CD4-positive, alpha-beta T cell (primary cell): ENCODE measurements around the gene NLK. TPM values are rescaled to one million over a fixed set of nuclear protein-coding genes. Genes with fewer than 3 reads are reported as not detected.

Experiments
- ATAC-seq: fragments of 200-7000 bp; cut with Tn5 transposase; one replicate; pipeline ENCODE4 v1.10.0; 2022; ENCODE audit warnings: mild to moderate bottlenecking; ENCODE audit not compliant: poor library complexity
- CTCF ChIA-PET: fragments of 350-600 bp; sonication (Branson Sonifier 250); formaldehyde crosslinking; loops from one replicate; lab custom pipeline; 2021; ENCODE audit warnings: antibody characterized with exemption, inconsistent platforms; lab: Charles Lee
- POLR2A ChIA-PET: fragments of 350-600 bp; sonication (Branson Sonifier 250); formaldehyde crosslinking; loops from one replicate; lab custom pipeline; 2021; ENCODE audit warnings: antibody characterized with exemption, inconsistent platforms; lab: Charles Lee
- DNase-seq, 14 experiments: peaks; one replicate each; pipeline ENCODE4 v3.0.0-alpha.2; 2013 to 2020; ENCODE audit warnings: mixed read lengths in 2 of 14
- H3K27ac ChIP-seq, 2 donors: one replicate each; pipeline versions ENCODE4 v1.5.1 to v1.7.0; 2013; ENCODE audit warnings: low read length in 2 of 2, low read depth in 1 of 2, mild to moderate bottlenecking in 1 of 2
- H3K27me3 ChIP-seq, 2 experiments: 1 replicate in 1 of 2; 2 replicates in 1 of 2; pipeline versions ENCODE4 v1.6.1 to v1.7.0; 2013; ENCODE audit warnings: low read length in 2 of 2, control low read depth in 1 of 2, mild to moderate bottlenecking in 1 of 2, moderate library complexity in 1 of 2; ENCODE audit not compliant: insufficient read depth in 2 of 2, control insufficient read depth in 1 of 2
- H3K36me3 ChIP-seq: one replicate; pipeline ENCODE4 v1.6.1; 2013; ENCODE audit warnings: low read length, control low read depth; ENCODE audit not compliant: insufficient read depth
- H3K4me1 ChIP-seq: one replicate; pipeline ENCODE4 v1.6.1; 2013; ENCODE audit warnings: low read length, control low read depth; ENCODE audit not compliant: insufficient read depth
- H3K4me3 ChIP-seq: one replicate; pipeline ENCODE4 v1.5.1; 2013; ENCODE audit warnings: mild to moderate bottlenecking, low read length, moderate library complexity
- H3K9me3 ChIP-seq, 2 experiments: 1 replicate in 1 of 2; 2 replicates in 1 of 2; pipeline versions ENCODE4 v1.6.1 to v1.7.0; 2013; ENCODE audit warnings: low read length in 2 of 2, mild to moderate bottlenecking in 2 of 2, control low read depth in 1 of 2, moderate library complexity in 1 of 2; ENCODE audit not compliant: control insufficient read depth in 1 of 2, insufficient read depth in 1 of 2
- H3K27ac Mint-ChIP-seq: one replicate; pipeline ENCODE4 v1.8.0; 2020; ENCODE audit warnings: mixed read lengths
- H3K27me3 Mint-ChIP-seq: one replicate; pipeline ENCODE4 v1.8.0; 2021; ENCODE audit warnings: mixed read lengths
- H3K36me3 Mint-ChIP-seq: one replicate; pipeline ENCODE4 v1.8.0; 2021; ENCODE audit warnings: low read depth, mixed read lengths
- H3K4me1 Mint-ChIP-seq: one replicate; pipeline ENCODE4 v1.8.0; 2021; ENCODE audit warnings: low read depth, mixed read lengths
- H3K4me3 Mint-ChIP-seq: one replicate; pipeline ENCODE4 v1.8.0; 2020; ENCODE audit warnings: mild to moderate bottlenecking, mixed read lengths
- H3K9me3 Mint-ChIP-seq: one replicate; pipeline ENCODE4 v1.8.0; 2020; ENCODE audit warnings: mixed read lengths
- CTCF ChIP-seq: fragments of 200-600 bp; IDR thresholded peaks from one replicate; pipeline ENCODE4 v1.8.0; 2022; ENCODE audit warnings: antibody characterized with exemption, mild to moderate bottlenecking
- intact Hi-C, 2 experiments: fragments of 100-400 bp; cut with DNase I in 1 of 2; cut with micrococcal nuclease in 1 of 2; formaldehyde crosslinking; loops; one replicate each; pipeline versions ENCODE4 v1.15.1 to v1.9.0; 2023 to 2025; cut with DNase I, micrococcal nuclease
- total RNA-seq, 174 experiments: library from RNA in 2 of 174; stranded (reverse) in 2 of 174; gene quantifications; one replicate each; pipeline ENCODE4 v1.2.3 and lab custom pipeline; 2021 to 2026

NLK gene
- total RNA-seq, 2 experiments from 2014 or later = 6.8 to 7.7 TPM

- DNase-seq (no peak), ATAC-seq (no peak)
- no peaks in the 10 kb centered on the region for H3K9me3 ChIP-seq
- Mint-ChIP-seq H3K27ac (no peak overlapping the region), H3K4me3 (no peak overlapping the region), H3K9me3 (no peaks in the 10 kb centered on the region), H3K36me3 (peaks cover 80% of the 10 kb centered on the region), H3K27me3 (no peaks in the 10 kb centered on the region), H3K4me1 (no peaks in the 10 kb centered on the region)
- peaks cover 4% of the 10 kb centered on the region for H3K4me1 ChIP-seq
- no peak for TF ChIP-seq CTCF
- H3K4me3 ChIP-seq = no peak overlapping the region
- ChIA-PET POLR2A (interaction anchor here (0.6 kb wide), 1 partner anchor 11 kb away, joined by 4 read pairs; no protein-coding TSS in a partner anchor), CTCF (interaction anchor here (1.0 kb wide), 1 partner anchor 17 kb away, joined by 3 read pairs; no protein-coding TSS in a partner anchor)
- intact Hi-C loops = no loop called here
- H3K27me3 ChIP-seq = no peaks in the 10 kb centered on the region
- H3K27ac ChIP-seq = no peak overlapping the region
- H3K36me3 ChIP-seq = no peaks in the 10 kb centered on the region
These were observed 147.2 kb downstream of the NLK start for GRCh38 chr17:28189667-28190066.

- peaks cover 3% of the 10 kb centered on the region for H3K36me3 ChIP-seq
- H3K9me3 ChIP-seq = no peaks in the 10 kb centered on the region
- ChIA-PET POLR2A (no interaction called here), CTCF (no interaction called here)
- ATAC-seq (no peak), DNase-seq (no peak)
- TF ChIP-seq CTCF = no peak
- no peaks in the 10 kb centered on the region for H3K27me3 Mint-ChIP-seq
- H3K36me3 Mint-ChIP-seq = peaks cover 82% of the 10 kb centered on the region
- H3K4me3 ChIP-seq = no peak overlapping the region
- no peak overlapping the region for H3K27ac Mint-ChIP-seq
- intact Hi-C loops = no loop called here
- H3K27ac ChIP-seq = no peak overlapping the region
- H3K4me3 Mint-ChIP-seq = no peak overlapping the region
- H3K4me1 ChIP-seq = peaks cover 4% of the 10 kb centered on the region
- no peaks in the 10 kb centered on the region for H3K27me3 ChIP-seq
- no peaks in the 10 kb centered on the region for H3K9me3 Mint-ChIP-seq
- no peaks in the 10 kb centered on the region for H3K4me1 Mint-ChIP-seq
These were observed 148.5 kb downstream of the NLK start for GRCh38 chr17:28191018-28191417.

- H3K36me3 ChIP-seq = peaks cover 3% of the 10 kb centered on the region
- H3K4me3 ChIP-seq = no peak overlapping the region
- no peak for TF ChIP-seq CTCF
- ATAC-seq (no peak), DNase-seq (peak in 3 of 14 experiments; percentile 7 to 16 (median 8))
- H3K9me3 ChIP-seq = no peaks in the 10 kb centered on the region
- Mint-ChIP-seq H3K27me3 (no peaks in the 10 kb centered on the region), H3K9me3 (no peaks in the 10 kb centered on the region), H3K4me3 (no peak overlapping the region), H3K36me3 (peaks cover 79% of the 10 kb centered on the region), H3K4me1 (no peaks in the 10 kb centered on the region), H3K27ac (no peak overlapping the region)
- CTCF ChIA-PET = no interaction called here
- intact Hi-C loops = no loop called here
- POLR2A ChIA-PET = no interaction called here
- H3K4me1 ChIP-seq = peaks cover 4% of the 10 kb centered on the region
- H3K27me3 ChIP-seq = no peaks in the 10 kb centered on the region
- H3K27ac ChIP-seq = no peak overlapping the region
These were observed 150.8 kb downstream of the NLK start for GRCh38 chr17:28193241-28193640.
